ENCODE measurements around the gene NOS3. TPM values are rescaled to one million over a fixed set of nuclear protein-coding genes. Genes with fewer than 3 reads are reported as not detected.

Gene NOS3
- total and polyA plus RNA-seq, 8 donors = 7.5 to 21.8 (median 10.4) TPM

DNA sequence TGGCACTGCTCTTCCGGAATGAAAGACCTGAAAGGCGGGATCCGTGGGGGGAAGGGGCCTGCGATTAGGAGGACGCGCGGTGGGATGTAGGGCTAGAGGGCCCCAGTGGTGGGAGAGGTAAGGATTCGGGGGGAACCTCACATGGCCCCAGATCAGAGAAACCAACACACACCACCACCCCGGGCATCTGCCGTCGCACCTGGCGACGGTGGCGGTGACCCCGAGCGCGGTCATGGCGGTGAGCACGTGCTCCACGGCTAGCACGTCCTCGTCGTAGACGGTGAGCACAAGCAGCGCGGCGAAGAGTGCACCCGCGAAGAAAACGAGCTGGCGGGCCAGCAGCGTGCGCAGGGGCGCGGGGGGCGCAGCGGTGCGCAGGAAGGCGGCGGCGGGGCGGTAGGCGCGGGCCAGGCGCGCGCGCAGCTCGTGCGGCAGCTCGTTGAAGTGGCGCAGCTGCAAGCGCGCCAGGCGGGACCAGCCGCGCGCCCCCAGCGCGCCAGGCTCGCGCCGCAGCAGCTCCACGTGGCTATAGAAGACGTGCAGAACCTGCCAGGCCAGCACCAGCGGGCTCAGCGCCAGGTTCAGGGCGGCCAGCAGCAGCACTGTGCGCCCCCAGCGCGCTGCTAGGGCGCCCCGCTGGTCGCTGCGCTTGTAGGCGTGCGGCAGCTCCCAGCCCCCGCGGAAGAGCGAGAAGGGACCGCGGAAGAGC is 27.8 kb downstream of the NOS3 start:
- intact Hi-C loops (cut with DNase I) = no loop called here
- Histone ChIP-seq H3K36me3 (no peaks in the 10 kb centered on the region), H3K27ac (no peak overlapping the region), H3K4me3 (no peak overlapping the region), H3K9me3 (no peaks in the 10 kb centered on the region), H3K4me1 (peaks cover 12 to 28% of the 10 kb centered on the region in 2 donors), H3K27me3 (peaks cover 20 to 93% of the 10 kb centered on the region in 2 donors)
- ATAC-seq (peak; percentile 42), DNase-seq (peak in 2 of 4 donors; percentile 76 to 81)
- TF ChIP-seq, protein P1, sequence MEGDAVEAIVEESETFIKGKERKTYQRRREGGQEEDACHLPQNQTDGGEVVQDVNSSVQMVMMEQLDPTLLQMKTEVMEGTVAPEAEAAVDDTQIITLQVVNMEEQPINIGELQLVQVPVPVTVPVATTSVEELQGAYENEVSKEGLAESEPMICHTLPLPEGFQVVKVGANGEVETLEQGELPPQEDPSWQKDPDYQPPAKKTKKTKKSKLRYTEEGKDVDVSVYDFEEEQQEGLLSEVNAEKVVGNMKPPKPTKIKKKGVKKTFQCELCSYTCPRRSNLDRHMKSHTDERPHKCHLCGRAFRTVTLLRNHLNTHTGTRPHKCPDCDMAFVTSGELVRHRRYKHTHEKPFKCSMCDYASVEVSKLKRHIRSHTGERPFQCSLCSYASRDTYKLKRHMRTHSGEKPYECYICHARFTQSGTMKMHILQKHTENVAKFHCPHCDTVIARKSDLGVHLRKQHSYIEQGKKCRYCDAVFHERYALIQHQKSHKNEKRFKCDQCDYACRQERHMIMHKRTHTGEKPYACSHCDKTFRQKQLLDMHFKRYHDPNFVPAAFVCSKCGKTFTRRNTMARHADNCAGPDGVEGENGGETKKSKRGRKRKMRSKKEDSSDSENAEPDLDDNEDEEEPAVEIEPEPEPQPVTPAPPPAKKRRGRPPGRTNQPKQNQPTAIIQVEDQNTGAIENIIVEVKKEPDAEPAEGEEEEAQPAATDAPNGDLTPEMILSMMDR (IDR thresholded peaks at IDR 0.05) = peak in 1 of 2 donors; percentile 37

DNA sequence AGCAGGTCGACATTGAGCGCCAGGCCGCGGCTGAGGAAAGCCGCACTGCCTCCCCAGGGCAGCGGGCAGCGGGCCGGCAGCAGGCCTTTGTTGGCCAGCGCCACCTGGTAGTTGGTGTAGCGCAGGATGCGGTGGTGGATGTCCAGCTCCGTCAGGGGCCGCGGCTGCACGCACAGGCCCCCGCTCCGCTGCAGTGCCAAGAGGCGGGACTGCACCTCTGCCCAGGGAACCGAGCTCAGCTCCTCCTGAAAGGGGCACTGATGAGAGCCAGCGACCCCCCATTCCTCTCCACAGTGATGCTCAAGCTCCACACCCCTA is 28.3 kb downstream of the NOS3 start:
- ATAC-seq = peak; percentile 9
- intact Hi-C loops (cut with DNase I) = no loop called here
- H3K36me3 ChIP-seq = no peaks in the 10 kb centered on the region
- TF ChIP-seq, protein P1 (IDR thresholded peaks at IDR 0.05) = no peak
- no peak overlapping the region for H3K27ac ChIP-seq
- no peaks in the 10 kb centered on the region for H3K9me3 ChIP-seq
- H3K4me3 ChIP-seq = no peak overlapping the region
- H3K27me3 ChIP-seq = peaks cover 18 to 91% of the 10 kb centered on the region in 2 donors
- DNase-seq = peak in 1 of 4 donors; percentile 60
- H3K4me1 ChIP-seq = peaks cover 12 to 24% of the 10 kb centered on the region in 2 donors

DNA sequence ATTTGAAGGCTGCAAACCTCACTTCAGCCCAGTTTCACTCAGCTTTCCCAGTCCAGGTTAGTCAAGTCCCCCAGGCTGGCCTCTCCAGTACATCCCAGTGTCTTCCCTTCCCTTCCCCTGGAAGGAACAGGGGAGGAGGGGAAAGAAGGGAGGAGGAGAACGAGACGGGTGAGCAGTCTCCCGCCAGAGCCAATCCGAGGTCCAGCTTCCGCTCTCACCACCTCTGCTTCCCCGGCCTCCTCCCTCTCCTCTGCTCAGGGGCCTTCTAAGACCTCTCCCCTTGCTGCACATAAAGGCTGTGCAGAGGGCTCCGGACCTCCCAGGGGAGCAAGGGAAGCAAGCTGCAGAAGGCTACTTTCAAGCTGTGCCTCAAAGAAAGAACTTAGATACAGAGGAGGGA is 29.4 kb downstream of the NOS3 start:
- intact Hi-C loops (cut with DNase I) = no loop called here

DNA sequence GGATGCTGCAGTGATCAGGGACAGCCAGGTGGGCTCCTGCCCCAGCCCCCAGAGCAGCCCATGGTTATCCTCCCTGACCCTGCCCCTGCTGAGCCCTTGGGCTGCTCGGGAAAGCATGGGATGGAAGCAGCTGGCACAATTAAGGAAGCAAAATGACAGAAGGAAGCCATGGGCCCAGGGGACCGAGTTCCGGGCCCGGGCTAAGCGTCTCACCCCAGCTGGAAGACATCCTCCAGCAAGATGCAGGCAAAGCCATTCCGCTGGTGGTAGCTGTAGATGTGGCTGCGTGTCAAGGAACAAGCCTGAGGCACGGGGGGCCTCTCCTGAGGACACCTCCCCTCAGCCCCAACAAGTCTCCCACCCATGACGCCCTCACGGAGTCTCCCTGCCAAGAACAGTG is 32.4 kb downstream of the NOS3 start:
- Histone ChIP-seq H3K27me3 (peaks cover 13 to 52% of the 10 kb centered on the region in 2 donors), H3K4me1 (peaks cover 11 to 15% of the 10 kb centered on the region in 2 donors), H3K9me3 (no peaks in the 10 kb centered on the region), H3K27ac (no peak overlapping the region), H3K4me3 (no peak overlapping the region), H3K36me3 (no peaks in the 10 kb centered on the region)
- DNase-seq (no peak), ATAC-seq (no peak)
- TF ChIP-seq, protein P1 (IDR thresholded peaks at IDR 0.05) = no peak
- intact Hi-C loops (cut with DNase I) = no loop called here

More for the DNA sequence above, 29.4 kb downstream of the NOS3 start:
- TF ChIP-seq, protein P1 (IDR thresholded peaks at IDR 0.05) = no peak
- Histone ChIP-seq H3K4me3 (no peak overlapping the region), H3K9me3 (no peaks in the 10 kb centered on the region), H3K27ac (no peak overlapping the region), H3K27me3 (peaks cover 18 to 82% of the 10 kb centered on the region in 2 donors), H3K36me3 (no peaks in the 10 kb centered on the region), H3K4me1 (peaks cover 12 to 20% of the 10 kb centered on the region in 2 donors)
- DNase-seq (no peak), ATAC-seq (no peak)

DNA sequence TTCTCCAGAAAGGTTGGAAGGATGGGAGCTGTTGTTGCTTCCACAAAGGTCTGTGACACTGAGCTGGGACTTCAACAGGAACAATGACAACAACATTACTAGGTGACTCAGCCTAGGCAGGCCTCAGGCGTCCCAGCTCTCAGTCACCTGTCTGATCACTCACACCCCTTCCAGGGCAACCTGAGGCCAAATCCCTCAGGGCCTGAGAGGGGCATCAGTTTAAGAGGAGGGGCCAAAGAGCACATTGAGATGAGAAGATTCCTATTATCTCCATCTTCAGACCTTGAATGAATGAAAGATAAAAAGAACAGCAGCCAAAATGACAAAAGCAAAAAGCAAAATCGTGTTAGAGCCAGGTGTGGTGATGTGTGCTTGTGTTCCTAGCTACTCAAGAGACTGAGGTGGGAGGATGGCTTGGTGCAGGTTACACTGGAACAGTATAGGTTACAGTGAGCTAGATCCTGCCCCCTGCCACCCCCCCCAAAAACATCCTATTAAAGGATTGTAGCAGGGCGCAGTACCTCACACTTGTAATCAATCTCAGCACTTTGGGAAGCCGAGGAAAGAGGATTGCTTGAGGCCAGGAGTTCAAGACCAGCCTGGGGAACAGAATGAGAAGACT is 33.7 kb downstream of the NOS3 start, which contains the start of gene ATG9B:
TSS of gene ATG9B (minus strand) at position 60 of the 622 bp plus-strand sequence. CDS start 71 bp downstream, outside the sequence.
- no peaks in the 10 kb centered on the region for H3K36me3 ChIP-seq
- H3K4me3 ChIP-seq = no peak within 1 kb of the TSS
- H3K27ac ChIP-seq = no peak within 1 kb of the TSS
- TF ChIP-seq, protein P1 (IDR thresholded peaks at IDR 0.05) = no peak
- peaks cover 0 to 39% of the 10 kb centered on the region in 2 donors for H3K27me3 ChIP-seq
- ATAC-seq (no peak), DNase-seq (no peak)
- H3K9me3 ChIP-seq = no peaks in the 10 kb centered on the region
- intact Hi-C loops (cut with DNase I) = no loop called here
- H3K4me1 ChIP-seq = peaks cover 8 to 9% of the 10 kb centered on the region in 2 donors

Data from left lung (tissue), 10 donors.